NCI-H748 treated with DMSO at 0.1 percent for 48 hours (cell line): ENCODE measurements around the gene MYBBP1A.
"Not testable (repeated sequence)": the region's sequence is repeated elsewhere in the genome, so short reads cannot be mapped to it uniquely, and the experiment has no call there.

Source experiments
- DNase-seq: peaks from one replicate; lab custom pipeline; 2025; lab: John Stamatoyannopoulos, UW

Gene MYBBP1A

GRCh38 chr17:4590042-4590441 is 34.9 kb upstream of the MYBBP1A start:
- not testable (repeated sequence) for DNase-seq

GRCh38 chr17:4588898-4589625 is 33.9 kb upstream of the MYBBP1A start:
- DNase-seq: no peak

- DNase-seq: no peak
These were observed 33.2 kb upstream of the MYBBP1A start for GRCh38 chr17:4588391-4588790.

GRCh38 chr17:4587803-4588202 is 32.6 kb upstream of the MYBBP1A start:
- DNase-seq: no peak

GRCh38 chr17:4587195-4587594 is 32.0 kb upstream of the MYBBP1A start:
- no peak for DNase-seq

GRCh38 chr17:4586043-4586442 is 30.9 kb upstream of the MYBBP1A start:
- no peak for DNase-seq

- no peak for DNase-seq
These were observed 30.4 kb upstream of the MYBBP1A start for GRCh38 chr17:4585638-4585994.

- no peak for DNase-seq
These were observed 29.9 kb upstream of the MYBBP1A start for GRCh38 chr17:4584917-4585637.

GRCh38 chr17:4584101-4584916 is 29.1 kb upstream of the MYBBP1A start, which contains the start of gene SMTNL2:
Gene SMTNL2 (plus strand): TSS chr17:4584529. CDS start chr17:4584606, 77 bp downstream.
- no peak for DNase-seq

GRCh38 chr17:4583782-4584100 is 28.6 kb upstream of the MYBBP1A start:
- peak; percentile 19 for DNase-seq

- no peak for DNase-seq
These were observed 28.0 kb upstream of the MYBBP1A start for GRCh38 chr17:4583206-4583605.

- no peak for DNase-seq
These were observed 27.5 kb upstream of the MYBBP1A start for GRCh38 chr17:4582691-4583090.

GRCh38 chr17:4582101-4582501 is 26.9 kb upstream of the MYBBP1A start:
- DNase-seq: no peak

- DNase-seq: no peak
These were observed 25.1 kb upstream of the MYBBP1A start for GRCh38 chr17:4580291-4580690.

GRCh38 chr17:4579678-4580077 is 24.5 kb upstream of the MYBBP1A start:
- no peak for DNase-seq

- DNase-seq: not testable (repeated sequence)
These were observed 23.2 kb upstream of the MYBBP1A start for GRCh38 chr17:4578349-4578748.

GRCh38 chr17:4577386-4577993 is 22.3 kb upstream of the MYBBP1A start:
- no peak for DNase-seq

- no peak for DNase-seq
These were observed 21.6 kb upstream of the MYBBP1A start for GRCh38 chr17:4576729-4577322.

GRCh38 chr17:4576161-4576558 is 21.0 kb upstream of the MYBBP1A start:
- no peak for DNase-seq

GRCh38 chr17:4574448-4575045 is 19.4 kb upstream of the MYBBP1A start:
- no peak for DNase-seq

- no peak for DNase-seq
These were observed 18.5 kb upstream of the MYBBP1A start for GRCh38 chr17:4573669-4574068.

GRCh38 chr17:4573115-4573514 is 17.9 kb upstream of the MYBBP1A start:
- no peak for DNase-seq
